BJ (cell line): ENCODE results near the gene NF1. TPM values are rescaled to one million over a fixed set of nuclear protein-coding genes. Genes with fewer than 3 reads are reported as not detected.
"Not testable (repeated sequence)": the region's sequence is repeated elsewhere in the genome, so short reads cannot be mapped to it uniquely, and the experiment has no call there.

Experiments
- CTCF ChIA-PET: fragments of 350-600 bp; formaldehyde crosslinking; extraction: SDS; loops from one replicate; lab custom pipeline; 2021; ENCODE audit warnings: antibody characterized with exemption, inconsistent platforms; lab: Yijun Ruan, JAX
- POLR2A ChIA-PET: fragments of 300-600 bp; sonication (Branson Sonifier 250); formaldehyde crosslinking; extraction: SDS; loops from one replicate; lab custom pipeline; 2021; ENCODE audit warnings: antibody characterized with exemption; lab: Charles Lee
- DNase-seq: peaks from one replicate; pipeline ENCODE4 v3.0.0-alpha.2; 2011; ENCODE audit warnings: low read depth
- H3K27me3 ChIP-seq: 2 replicates; pipeline ENCODE4 v1.6.0; 2011; ENCODE audit warnings: low read length; ENCODE audit not compliant: control insufficient read depth, insufficient read depth
- H3K36me3 ChIP-seq: 2 replicates; pipeline ENCODE4 v1.5.1; 2011; ENCODE audit warnings: low read length; ENCODE audit not compliant: control insufficient read depth, insufficient read depth
- H3K4me3 ChIP-seq: 2 replicates; pipeline ENCODE4 v1.5.1; 2011; ENCODE audit warnings: low read depth, mild to moderate bottlenecking, control low read depth, low read length
- polyA plus RNA-seq: library from polyadenylated mRNA; depleted of rRNA; stranded (reverse); fragments of >200 nt; gene quantifications from 2 replicates; pipeline ENCODE4 v1.2.3, GENCODE V29; 2011
- TF ChIP-seq, protein P1 (sequence below): IDR thresholded peaks from 2 replicates; pipeline ENCODE4 v1.5.1; 2011; ENCODE audit warnings: low read depth, mild to moderate bottlenecking, control low read depth, inconsistent platforms, low read length, moderate library complexity; ENCODE audit not compliant: insufficient read depth

The NF1 gene
- polyA plus RNA-seq, 1 experiment, result 29.3 TPM

DNA sequence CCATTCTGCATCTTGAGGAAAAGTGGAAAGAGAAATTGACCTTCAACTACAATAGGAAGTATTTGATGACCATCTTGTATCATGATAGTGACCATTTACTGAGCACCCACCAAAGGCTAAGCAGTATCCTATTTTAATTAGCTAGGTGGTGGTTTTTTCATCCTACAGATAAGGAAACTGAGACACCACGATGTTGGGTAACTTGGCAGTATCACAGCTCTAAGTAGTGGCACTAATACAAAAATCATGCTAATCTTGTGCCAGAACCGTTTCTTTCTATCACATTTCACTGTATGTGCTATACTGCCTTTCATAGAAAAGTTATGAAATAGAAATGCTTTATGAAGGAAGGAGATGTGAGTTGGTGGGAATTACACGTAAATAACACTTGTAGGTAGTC is 216.7 kb downstream of the NF1 start:
- CTCF ChIA-PET, result no interaction called here
- DNase-seq, result no peak
- POLR2A ChIA-PET, result no interaction called here
- peaks cover 1% of the 10 kb centered on the region; the same call in 1 of the 2 replicates for H3K36me3 ChIP-seq
- no peak overlapping the region for H3K4me3 ChIP-seq
- TF ChIP-seq, protein P1, sequence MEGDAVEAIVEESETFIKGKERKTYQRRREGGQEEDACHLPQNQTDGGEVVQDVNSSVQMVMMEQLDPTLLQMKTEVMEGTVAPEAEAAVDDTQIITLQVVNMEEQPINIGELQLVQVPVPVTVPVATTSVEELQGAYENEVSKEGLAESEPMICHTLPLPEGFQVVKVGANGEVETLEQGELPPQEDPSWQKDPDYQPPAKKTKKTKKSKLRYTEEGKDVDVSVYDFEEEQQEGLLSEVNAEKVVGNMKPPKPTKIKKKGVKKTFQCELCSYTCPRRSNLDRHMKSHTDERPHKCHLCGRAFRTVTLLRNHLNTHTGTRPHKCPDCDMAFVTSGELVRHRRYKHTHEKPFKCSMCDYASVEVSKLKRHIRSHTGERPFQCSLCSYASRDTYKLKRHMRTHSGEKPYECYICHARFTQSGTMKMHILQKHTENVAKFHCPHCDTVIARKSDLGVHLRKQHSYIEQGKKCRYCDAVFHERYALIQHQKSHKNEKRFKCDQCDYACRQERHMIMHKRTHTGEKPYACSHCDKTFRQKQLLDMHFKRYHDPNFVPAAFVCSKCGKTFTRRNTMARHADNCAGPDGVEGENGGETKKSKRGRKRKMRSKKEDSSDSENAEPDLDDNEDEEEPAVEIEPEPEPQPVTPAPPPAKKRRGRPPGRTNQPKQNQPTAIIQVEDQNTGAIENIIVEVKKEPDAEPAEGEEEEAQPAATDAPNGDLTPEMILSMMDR, result no peak
- no peaks in the 10 kb centered on the region for H3K27me3 ChIP-seq

DNA sequence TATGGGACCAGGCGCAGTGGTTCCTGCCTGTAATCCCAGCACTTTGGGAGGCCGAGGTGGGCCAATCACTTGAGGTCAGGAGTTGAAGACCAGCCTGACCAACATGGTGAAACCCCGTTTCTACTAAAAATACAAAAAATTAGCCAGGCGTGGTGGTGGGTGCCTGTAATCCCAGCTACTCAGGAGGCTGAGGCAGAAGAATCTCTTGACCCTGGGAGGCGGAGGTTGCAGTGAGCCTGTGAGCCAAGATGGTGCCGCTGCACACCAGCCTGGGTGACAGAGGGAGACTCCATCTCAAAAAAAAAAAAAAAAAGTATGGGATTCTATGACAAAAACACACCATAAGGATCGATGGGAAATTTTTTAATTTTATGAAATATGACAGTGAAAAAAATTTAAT is 217.4 kb downstream of the NF1 start:
- H3K27me3 ChIP-seq, H3K36me3 ChIP-seq, CTCF ChIA-PET, POLR2A ChIA-PET, H3K4me3 ChIP-seq, DNase-seq: not testable (repeated sequence)

DNA sequence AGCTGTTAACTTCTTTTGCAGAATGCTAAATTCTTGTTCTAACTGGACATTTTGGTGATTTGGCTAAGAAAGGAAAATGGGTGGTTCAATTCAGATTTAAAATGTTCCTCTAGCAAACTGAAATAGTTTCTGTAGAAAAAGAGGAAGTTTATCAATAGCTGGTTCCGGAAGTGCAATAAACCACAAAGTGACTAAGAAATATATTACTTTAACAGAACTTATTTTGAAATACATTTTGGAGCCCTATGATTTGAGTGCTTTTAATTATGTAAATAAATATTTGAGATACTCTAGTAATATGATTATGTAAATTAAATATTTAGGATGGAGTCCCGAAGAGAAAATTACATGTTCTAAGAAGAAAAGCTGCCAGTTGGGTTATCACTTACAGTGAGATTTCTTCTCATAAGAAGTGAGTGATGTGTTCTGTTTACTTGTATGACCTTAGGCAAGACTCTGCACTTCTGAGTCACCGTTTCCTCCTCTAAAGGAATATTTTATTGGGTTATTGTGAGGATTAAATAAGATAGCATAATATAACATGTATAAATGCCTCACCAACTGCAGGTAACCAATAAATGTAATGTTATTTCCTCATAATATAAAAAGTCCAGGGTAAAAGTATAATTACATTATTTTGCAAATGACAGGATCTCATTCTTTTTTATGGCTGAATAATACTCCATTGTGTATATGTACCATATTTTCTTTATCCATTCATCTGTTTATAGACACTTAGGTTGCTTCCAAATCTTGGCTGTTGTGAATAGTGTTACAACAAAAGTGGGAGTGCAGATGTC is 219.4 kb downstream of the NF1 start, which contains the start of gene EVI2B:
Gene EVI2B, minus strand, starts transcription at position 73 of the 800 bp plus-strand sequence. CDS start 8,445 bp downstream, outside the sequence.
- no peak within 1 kb of the TSS for H3K4me3 ChIP-seq
- TF ChIP-seq, protein P1, result no peak
- ChIA-PET CTCF (no interaction called here), POLR2A (no interaction called here)
- no peaks in the 10 kb centered on the region for H3K27me3 ChIP-seq
- no peaks in the 10 kb centered on the region for H3K36me3 ChIP-seq
- DNase-seq, result peak; percentile 14

DNA sequence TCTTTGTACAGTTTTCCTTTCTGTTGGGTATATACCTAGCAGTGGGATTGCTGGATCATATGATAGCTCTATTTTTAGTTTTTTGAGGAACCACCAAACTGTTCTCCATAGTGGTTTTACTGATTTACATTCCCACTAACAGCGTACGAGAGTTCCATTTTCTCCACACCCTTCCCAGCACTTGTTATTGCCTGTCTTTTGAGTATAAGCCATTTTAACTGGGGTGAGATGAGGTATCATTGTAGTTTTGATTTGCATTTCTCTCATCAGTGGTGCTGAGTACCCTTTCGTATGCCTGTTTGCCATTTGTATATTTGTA is 220.0 kb downstream of the NF1 start:
- ChIA-PET POLR2A (no interaction called here), CTCF (no interaction called here)
- Histone ChIP-seq H3K4me3 (no peak overlapping the region), H3K36me3 (no peaks in the 10 kb centered on the region), H3K27me3 (no peaks in the 10 kb centered on the region)
- TF ChIP-seq, protein P1, result no peak
- no peak for DNase-seq

DNA sequence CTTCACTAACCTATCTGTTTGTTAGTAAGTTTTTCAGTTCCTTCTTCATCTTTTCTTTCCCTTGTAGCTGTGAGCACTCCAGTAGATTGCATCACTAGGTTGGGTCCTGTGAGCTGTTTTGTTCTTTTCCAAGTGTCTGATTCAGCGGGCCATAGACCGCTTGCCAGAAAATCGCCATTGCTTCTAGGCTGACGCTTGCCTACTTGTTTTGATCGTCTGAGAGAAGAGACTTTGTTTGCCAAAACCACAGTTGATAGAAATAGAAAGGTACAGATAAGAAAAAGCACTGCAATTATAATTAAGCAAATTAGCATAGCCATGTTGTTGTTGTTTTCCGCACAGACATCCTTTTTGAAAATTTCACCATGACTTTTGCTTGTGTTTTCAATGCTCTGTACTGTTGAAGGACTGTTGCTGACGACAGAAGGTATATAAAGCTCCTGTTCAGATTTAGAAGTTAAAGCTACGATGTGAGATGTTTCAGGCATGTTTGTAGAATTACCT is 223.6 kb downstream of the NF1 start:
- Histone ChIP-seq H3K36me3 (no peaks in the 10 kb centered on the region), H3K4me3 (no peak overlapping the region), H3K27me3 (no peaks in the 10 kb centered on the region)
- ChIA-PET POLR2A (no interaction called here), CTCF (interaction anchor here (1.4 kb wide), 1 partner anchor 11 kb away, joined by 3 read pairs; no protein-coding TSS in a partner anchor)
- TF ChIP-seq, protein P1, result no peak
- DNase-seq, result no peak
